PFSK-1 (cell line): ENCODE data around the gene BPI.

Experiments
- POLR2AphosphoS5 ChIP-seq: IDR thresholded peaks from 2 replicates; pipeline ENCODE4 v1.6.1; 2012; ENCODE audit warnings: low read depth, mild to moderate bottlenecking, control low read depth, low read length, moderate library complexity
- TAF1 ChIP-seq: IDR thresholded peaks from 2 replicates; pipeline ENCODE4 v1.6.1; 2012; ENCODE audit warnings: low read length, control low read depth, borderline replicate concordance; ENCODE audit not compliant: insufficient read depth

DNA sequence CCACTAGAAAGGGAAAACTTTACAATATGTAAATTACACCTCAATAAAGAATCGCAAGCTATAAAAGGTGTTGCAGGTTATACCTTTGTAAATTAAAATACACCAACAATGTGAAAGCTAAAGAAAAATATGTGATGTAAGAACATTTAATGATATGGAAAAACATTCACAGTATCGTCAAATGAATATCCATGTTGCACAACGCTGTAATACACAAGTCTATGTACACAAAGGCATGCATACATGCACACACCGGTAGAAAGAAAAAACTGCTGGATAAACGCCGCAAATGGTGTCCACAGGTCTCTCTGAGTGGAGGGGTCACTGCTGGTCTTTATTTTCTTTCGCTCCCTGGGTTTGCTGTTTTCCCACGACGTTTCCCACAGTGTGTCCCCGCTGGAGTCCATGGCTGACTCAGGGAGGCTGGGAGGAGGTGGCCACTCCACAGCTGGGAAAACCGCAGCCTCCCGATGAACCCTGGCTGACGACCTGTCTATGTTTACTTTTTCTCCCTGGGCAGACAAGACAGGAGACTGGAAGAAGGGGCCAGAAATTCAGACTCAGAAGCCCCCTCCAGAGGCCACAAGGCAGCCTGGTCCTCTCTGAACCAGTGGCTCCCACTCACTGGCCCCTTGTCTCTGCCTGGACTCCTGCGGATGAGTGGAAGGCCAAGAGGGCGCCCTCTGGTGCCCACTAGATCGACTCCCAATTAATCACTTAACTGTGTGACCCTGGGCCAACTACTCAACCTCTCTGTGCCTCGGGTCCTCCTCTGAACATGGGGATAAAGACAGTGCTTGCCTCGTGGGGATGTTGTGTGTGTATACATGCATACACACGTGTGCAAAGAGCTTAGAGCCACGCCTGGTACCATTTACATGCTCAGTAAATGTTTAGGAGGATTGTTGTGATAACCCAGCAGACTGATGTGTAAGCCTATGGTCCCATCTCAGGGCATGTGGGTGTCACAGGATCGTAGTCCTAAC is 12.8 kb upstream of the BPI start:
- TF ChIP-seq POLR2AphosphoS5 (no peak), TAF1 (no peak)
